A673 (cell line): Measurements from ENCODE around the gene CUX1.
"Not testable (repeated sequence)": the region's sequence is repeated elsewhere in the genome, so short reads cannot be mapped to it uniquely, and the experiment has no call there.

Experiments used
- CTCF ChIP-seq: fragments of 300-800, 200-600 bp; sonication (generic); conservative IDR thresholded peaks from 2 replicates; pipeline ENCODE4 v1.5.1; 2017; ENCODE audit warnings: low read depth, mild to moderate bottlenecking, antibody characterized with exemption, low read length, moderate library complexity, mixed read lengths
- EZH2 ChIP-seq: fragments of 200-600 bp; sonication (generic); IDR thresholded peaks from 2 replicates; pipeline ENCODE4 v1.6.1; 2017; ENCODE audit warnings: borderline replicate concordance, low read depth, mild to moderate bottlenecking, mixed read lengths, antibody characterized with exemption, low read length; ENCODE audit not compliant: poor library complexity, severe bottlenecking

- not testable (repeated sequence) for TF ChIP-seq EZH2, CTCF
These were observed 208.4 kb downstream of the CUX1 start for GRCh38 chr7:102025777-102026176.
